HG03460 (cell line): Measurements from ENCODE around the gene MAPRE3.

Experiments
- ATAC-seq: cut with Tn5 transposase; IDR thresholded peaks from one replicate; pipeline ENCODE4 v1.9.1; 2021; ENCODE audit not compliant: unreplicated experiment

MAPRE3 gene

DNA sequence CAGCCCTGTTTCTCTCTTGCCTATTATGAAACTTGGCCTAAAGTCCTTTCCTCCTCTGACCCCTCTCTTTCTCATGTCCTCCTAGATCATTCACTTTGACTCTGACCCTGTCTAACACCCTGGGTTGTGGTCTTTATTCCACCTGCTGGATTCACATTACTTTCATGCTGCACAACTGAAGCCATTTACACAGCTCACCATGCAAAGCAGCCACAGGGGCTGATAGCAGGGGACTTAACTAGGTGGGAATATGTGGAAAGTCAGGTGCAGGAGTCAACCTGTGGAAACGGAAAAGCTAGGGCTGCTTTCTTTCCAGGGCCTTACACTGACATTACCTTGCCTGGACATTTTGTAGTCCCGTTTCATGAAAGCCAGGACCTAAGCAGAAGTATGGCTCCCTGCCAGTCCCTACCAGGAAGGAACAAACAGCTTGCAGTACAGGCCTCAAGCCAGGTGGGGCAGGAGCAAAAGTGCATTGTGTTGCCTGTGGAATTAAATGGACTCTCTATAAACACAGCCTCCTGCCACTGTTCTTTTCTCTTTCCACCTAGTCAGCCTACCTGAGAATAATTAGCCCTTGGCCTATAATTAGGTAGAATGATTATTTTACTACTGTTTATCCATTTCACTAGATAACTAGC lies 11.8 kb downstream of the MAPRE3 start:
- ATAC-seq, result no peak

DNA sequence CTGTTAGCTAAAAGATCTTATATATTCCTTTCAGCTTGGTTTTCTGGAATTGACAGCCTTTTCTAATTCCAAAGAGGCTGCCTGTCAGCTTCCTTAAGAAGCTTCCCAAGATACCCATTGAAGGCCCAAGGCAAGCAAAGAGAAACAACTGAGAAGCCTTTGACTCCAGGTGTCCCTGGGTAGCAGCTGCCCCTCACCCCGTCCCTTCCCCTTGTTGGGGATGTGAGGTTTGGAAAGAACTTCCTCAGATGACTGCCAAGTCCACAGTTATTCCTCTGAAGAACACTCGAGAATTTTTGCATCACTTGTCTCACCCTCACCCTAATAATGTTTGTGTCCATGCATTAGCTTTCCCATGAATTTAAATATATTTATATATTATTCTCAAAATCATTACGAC lies 13.3 kb downstream of the MAPRE3 start:
- no peak for ATAC-seq

GRCh38 chr2:26985807-26986206 lies 15.4 kb downstream of the MAPRE3 start:
- ATAC-seq, result no peak

DNA sequence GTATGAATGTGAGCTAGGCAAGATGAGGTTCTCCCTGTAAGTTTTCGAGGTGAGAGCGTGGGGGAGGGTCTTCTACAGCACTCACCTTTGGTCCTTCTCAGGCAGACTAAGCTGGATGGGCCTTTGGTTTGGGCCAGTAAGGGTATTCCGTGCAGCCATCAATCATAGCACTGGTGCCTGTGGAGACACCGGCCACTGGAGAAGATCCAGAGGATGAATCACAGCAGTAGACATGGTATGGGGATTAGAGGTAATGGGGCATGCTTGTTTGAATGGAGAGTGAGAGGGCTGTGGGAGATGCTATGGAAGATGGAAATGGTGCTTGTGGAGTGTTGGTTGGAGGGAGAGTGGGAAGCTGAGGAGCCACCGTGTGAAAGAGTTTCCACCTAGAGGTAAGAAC lies 16.1 kb downstream of the MAPRE3 start:
- ATAC-seq, result no peak

DNA sequence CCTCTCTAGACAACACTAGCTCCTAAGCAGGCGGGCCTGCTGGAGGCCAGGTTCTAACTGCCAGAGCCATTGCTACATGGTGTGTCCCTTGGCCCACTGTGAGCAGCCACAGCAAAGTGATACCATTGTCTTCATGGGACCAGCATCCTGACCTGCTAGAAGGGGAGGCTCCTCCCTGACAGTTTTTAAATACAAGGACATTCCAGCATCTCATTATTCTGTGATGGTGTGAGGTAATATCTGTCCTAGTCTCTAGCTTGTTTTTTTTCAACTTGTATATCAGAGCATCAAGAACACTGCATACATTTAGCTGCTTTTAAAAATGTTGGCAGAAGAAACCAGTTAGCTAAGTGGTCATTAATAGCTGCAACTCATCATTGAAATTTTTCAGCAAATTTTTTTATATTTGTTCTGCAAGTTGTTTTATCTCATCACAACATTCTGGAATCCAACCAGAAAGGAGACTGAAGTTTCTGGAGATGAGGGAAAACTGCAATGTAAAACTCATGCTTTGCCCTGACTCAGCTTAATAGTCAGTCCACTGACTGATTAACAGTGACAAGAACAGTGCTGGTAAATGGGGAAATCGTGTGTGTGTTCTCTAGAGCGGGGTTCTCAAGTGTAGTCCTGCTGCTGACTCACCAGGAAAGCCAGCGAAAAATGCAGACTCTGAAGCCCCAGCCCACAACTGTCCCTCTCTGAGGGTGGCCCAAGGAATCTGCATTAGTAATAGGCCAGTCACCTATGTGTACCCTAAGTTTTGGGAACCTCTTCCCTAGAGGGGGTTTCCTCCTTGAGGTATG lies 17.8 kb downstream of the MAPRE3 start:
- ATAC-seq, result no peak

DNA sequence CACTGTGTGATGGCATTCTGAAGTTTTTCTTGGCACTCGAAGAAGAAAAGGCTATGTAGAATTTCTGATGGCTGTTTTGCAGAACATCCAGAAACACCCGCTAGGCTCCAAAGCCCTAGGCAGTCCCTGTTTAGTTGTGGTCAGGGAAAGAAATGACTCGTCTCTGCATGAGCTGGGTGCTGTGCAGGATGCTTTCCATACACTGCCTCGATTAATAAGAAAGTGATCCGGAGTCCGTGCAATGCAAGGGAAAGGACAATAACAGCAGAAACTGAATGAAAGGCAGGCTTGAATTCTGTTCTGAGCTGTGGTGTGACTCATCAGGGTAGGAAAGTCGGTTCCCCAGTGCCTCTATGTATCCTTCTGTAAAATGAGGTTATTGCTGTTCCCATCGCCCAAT lies 18.7 kb downstream of the MAPRE3 start:
- ATAC-seq, result no peak

- ATAC-seq, result no peak
Measured at GRCh38 chr2:26991717-26992116, 21.3 kb downstream of the MAPRE3 start.

GRCh38 chr2:26993768-26994167 lies 23.3 kb downstream of the MAPRE3 start:
- no peak for ATAC-seq

GRCh38 chr2:26994983-26995382 lies 24.5 kb downstream of the MAPRE3 start:
- no peak for ATAC-seq

- no peak for ATAC-seq
Measured at GRCh38 chr2:26997394-26997793, 27.0 kb downstream of the MAPRE3 start.

- ATAC-seq, result no peak
Measured at GRCh38 chr2:26998323-26998722, 27.9 kb downstream of the MAPRE3 start.

- no peak for ATAC-seq
Measured at GRCh38 chr2:27000228-27000627, 29.8 kb downstream of the MAPRE3 start.

DNA sequence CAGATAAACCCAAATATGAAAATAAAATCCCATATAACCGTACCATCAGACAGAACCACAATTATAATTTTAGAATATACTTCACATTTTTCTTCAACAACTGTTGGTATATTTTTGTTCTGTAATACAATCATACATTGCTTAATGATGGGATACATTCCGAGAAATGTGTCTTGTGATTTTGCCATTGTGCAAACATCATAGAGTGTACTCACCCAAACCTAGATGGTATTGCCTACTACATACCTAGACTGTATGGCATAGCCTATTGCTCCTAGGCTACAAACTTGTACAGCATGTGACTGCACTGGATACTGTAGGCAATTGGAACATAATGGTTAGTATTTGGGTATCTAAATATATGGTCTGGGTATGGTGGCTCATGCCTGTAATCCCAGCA lies 30.6 kb downstream of the MAPRE3 start:
- ATAC-seq, result no peak

GRCh38 chr2:27001950-27002349 lies 31.5 kb downstream of the MAPRE3 start:
- ATAC-seq, result no peak

GRCh38 chr2:27003007-27003406 lies 32.6 kb downstream of the MAPRE3 start:
- no peak for ATAC-seq

GRCh38 chr2:27003857-27004256 lies 33.4 kb downstream of the MAPRE3 start:
- ATAC-seq, result no peak

- no peak for ATAC-seq
Measured at GRCh38 chr2:27006602-27007415, 36.4 kb downstream of the MAPRE3 start.

DNA sequence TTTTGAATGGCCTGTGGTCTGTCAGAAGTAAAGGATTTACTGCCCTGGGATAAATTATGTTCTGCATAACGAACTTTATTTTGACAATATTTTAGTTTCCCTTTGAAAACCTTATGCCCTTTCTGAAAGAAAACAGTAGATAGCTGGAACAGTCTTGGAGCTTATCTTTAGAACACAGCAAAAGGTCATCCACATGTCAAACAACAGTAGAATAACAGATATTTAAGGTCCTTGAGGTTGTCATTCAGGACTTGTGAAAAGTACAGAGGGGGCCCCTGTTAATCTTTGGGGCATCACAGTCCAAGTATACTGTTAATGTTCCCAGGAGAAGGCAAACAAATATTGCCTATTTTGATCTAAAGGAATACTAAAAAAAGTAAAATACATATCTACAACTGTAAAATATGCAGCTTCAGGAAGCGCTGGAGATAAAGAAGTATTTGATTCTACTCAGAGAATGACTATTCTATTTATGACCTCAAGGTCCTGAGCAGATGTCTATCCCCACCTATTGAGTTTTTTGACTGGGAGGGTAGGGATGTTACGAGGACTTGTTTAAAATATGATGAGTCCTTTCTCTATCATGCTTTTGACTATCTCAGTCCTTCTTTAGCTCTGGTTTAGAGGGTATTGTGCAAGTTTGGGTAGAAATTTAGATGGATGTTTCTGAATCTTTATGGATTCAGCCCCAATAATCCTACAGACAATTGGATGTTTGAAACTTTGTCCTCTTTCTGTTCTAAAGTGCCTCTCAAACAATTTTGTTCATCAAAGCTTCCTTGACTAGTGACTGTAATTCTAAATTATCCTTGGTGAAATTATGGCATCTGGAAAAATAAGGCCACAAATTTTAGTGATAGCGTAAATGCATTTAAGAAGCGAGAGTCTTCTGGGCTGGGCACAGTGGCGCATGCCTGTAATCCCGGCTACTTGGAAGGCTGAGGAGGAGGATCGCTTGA lies 37.3 kb downstream of the MAPRE3 start:
- ATAC-seq, result no peak

DNA sequence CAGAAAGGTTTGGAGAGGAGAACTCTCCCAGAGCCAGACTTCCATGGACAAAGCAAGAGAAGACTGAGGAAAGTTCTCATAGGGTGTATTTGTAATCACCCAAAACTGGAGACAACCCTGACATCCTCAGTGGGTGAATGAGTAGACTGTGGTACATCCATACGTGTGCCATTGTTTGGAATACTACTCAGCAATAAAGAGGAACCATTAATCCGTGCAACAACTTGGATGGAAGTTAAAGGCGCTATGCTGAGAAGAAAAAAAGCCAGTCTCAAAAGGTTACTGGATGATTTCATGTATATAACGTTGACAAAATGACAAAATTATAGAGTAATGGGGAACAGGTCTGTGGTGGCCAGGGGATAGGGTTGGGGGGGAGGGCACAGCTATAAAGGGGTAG lies 38.2 kb downstream of the MAPRE3 start:
- ATAC-seq, result no peak

DNA sequence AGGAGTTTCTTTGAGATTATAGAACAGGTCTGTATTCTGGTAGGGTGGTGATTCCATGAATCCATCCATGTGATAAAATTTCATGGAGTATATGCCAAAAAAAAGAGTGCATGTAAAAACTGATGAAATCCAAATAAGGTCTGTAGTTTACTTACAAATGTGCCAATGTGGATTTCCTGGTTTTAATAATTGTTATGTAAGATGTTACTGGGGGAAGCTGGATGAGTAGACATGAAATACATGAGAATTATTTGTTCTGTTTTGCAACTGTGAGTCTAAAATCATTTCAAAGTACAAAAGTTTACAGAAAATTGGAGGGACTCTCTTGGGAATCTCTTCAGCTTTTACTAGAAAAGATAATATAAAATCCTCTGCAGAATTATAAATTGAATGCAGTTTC lies 38.6 kb downstream of the MAPRE3 start:
- no peak for ATAC-seq

DNA sequence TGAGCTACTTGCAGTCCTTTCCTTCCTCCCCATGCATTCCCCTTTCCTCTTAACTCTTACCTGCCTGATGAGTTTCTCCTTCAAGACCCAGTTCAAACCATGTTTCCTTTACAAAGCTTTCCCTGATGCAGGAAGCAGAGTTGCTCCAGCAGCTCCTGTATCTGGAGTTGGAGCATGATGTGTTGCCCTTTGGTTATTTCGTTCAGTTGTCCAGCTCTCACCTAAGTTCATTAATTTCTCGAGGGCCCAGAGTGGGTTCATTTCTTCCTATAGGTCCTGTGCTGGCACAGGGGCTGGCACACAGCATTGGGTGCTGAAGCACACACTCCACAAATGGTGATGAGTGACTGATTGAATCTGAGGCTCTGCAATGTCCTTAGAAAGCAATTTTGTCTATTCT lies 39.3 kb downstream of the MAPRE3 start:
- ATAC-seq, result no peak
